Uterus (tissue), 2 donors: ENCODE results near the gene ATP1B3.

Experiments used
- CTCF ChIP-seq, 4 experiments: fragments of 200-600 bp in 2 of 4; fragments of 450-650 bp in 2 of 4; sonication (generic) in 2 of 4; IDR thresholded peaks; one replicate each; pipeline ENCODE4 v1.5.1; 2016 to 2019; ENCODE audit warnings: antibody characterized with exemption in 4 of 4, mild to moderate bottlenecking in 2 of 4, moderate library complexity in 1 of 4
- POLR2A ChIP-seq, 2 donors: fragments of 450-650 bp; IDR thresholded peaks; one replicate each; pipeline ENCODE4 v1.6.1; 2016; ENCODE audit warnings: antibody characterized with exemption in 2 of 2, mild to moderate bottlenecking in 1 of 2, moderate library complexity in 1 of 2

DNA sequence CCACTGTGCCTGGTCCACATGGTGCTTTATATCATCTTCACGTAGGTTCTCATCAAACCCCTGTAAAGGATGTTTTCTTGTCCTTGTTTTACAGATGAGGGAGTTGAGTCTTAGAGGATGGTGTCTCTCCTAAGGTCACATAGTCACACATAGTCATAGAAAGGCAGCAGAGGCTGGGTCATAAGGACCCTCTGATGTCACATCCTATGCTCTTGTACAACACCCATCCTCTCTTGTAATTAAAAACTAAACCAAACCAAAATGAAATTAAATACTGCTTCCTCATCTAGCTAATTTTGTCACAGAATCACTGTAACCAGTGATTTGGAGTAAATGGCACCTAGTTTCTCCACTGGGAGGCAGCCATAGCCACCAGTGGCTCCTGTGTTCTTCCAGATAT lies 21.8 kb upstream of the ATP1B3 start:
- no peak for TF ChIP-seq CTCF (IDR thresholded peaks at IDR 0.05)
- no peak for TF ChIP-seq POLR2A (IDR thresholded peaks at IDR 0.05)
